ENCODE measurements around the gene WDFY3.

The WDFY3 gene

GRCh38 chr4:84928089-84928488 lies 38.4 kb downstream of the WDFY3 start (continued):
- TF ChIP-seq ARNTL (CRISPR knock-in tag; IDR thresholded peaks at IDR 0.05; ENCODE audit: borderline replicate concordance, low read depth) = no peak
- no peak for TF ChIP-seq BACH2 (CRISPR knock-in tag; IDR thresholded peaks at IDR 0.05; ENCODE audit: borderline replicate concordance)

GRCh38 chr4:84927428-84927827 lies 39.1 kb downstream of the WDFY3 start:
- TF ChIP-seq PPARA (CRISPR knock-in tag; IDR thresholded peaks at IDR 0.05; ENCODE audit: borderline replicate concordance) (no peak), ZFP3 (CRISPR knock-in tag; IDR thresholded peaks at IDR 0.05) (no peak)
- ATAC-seq = no peak

GRCh38 chr4:84925558-84925957 lies 40.9 kb downstream of the WDFY3 start:
- no peak for TF ChIP-seq POU6F1 (CRISPR knock-in tag; IDR thresholded peaks at IDR 0.05; ENCODE audit: borderline replicate concordance, low read depth)
- TF ChIP-seq BACH2 (CRISPR knock-in tag; IDR thresholded peaks at IDR 0.05; ENCODE audit: borderline replicate concordance) = no peak
- no peak for TF ChIP-seq CSDC2 (CRISPR knock-in tag; IDR thresholded peaks at IDR 0.05)
- no peak for TF ChIP-seq ZNF70 (CRISPR knock-in tag; IDR thresholded peaks at IDR 0.05)
- TF ChIP-seq ZFP30 (CRISPR knock-in tag; IDR thresholded peaks at IDR 0.05) = no peak
- TF ChIP-seq ZFP3 (CRISPR knock-in tag; IDR thresholded peaks at IDR 0.05) = no peak
- no peak for TF ChIP-seq PPARA (CRISPR knock-in tag; IDR thresholded peaks at IDR 0.05; ENCODE audit: borderline replicate concordance)
- no peak for TF ChIP-seq ZNF8 (CRISPR knock-in tag; IDR thresholded peaks at IDR 0.05)
- no peak for TF ChIP-seq ISL1 (CRISPR knock-in tag; IDR thresholded peaks at IDR 0.05)
- TF ChIP-seq SNAI2 (CRISPR knock-in tag; IDR thresholded peaks at IDR 0.05) = no peak
- no peak for TF ChIP-seq PATZ1 (CRISPR knock-in tag; IDR thresholded peaks at IDR 0.05; ENCODE audit: borderline replicate concordance)
- TF ChIP-seq RARB (CRISPR knock-in tag; IDR thresholded peaks at IDR 0.05) = no peak
- TF ChIP-seq CREB5 (CRISPR knock-in tag; IDR thresholded peaks at IDR 0.05; ENCODE audit: low read depth) = no peak
- TF ChIP-seq TSHZ2 (CRISPR knock-in tag; IDR thresholded peaks at IDR 0.05) = no peak
- no peak for TF ChIP-seq ZC3H10 (CRISPR knock-in tag; IDR thresholded peaks at IDR 0.05)
- TF ChIP-seq ZNF565 (CRISPR knock-in tag; conservative IDR thresholded peaks at IDR 0.05; ENCODE audit: low read depth) = no peak
- no peak for ATAC-seq

GRCh38 chr4:84924434-84924833 lies 42.1 kb downstream of the WDFY3 start:
- TF ChIP-seq ESRRG (CRISPR knock-in tag; IDR thresholded peaks at IDR 0.05) (no peak), ZFP3 (CRISPR knock-in tag; IDR thresholded peaks at IDR 0.05) (no peak), ZNF565 (CRISPR knock-in tag; conservative IDR thresholded peaks at IDR 0.05; ENCODE audit: low read depth) (no peak), TOX (CRISPR knock-in tag; IDR thresholded peaks at IDR 0.05; ENCODE audit: borderline replicate concordance) (no peak)
- no peak for ATAC-seq

- no peak for TF ChIP-seq PPARA (CRISPR knock-in tag; IDR thresholded peaks at IDR 0.05; ENCODE audit: borderline replicate concordance)
- TF ChIP-seq OSR1 (CRISPR knock-in tag; IDR thresholded peaks at IDR 0.05) = no peak
- TF ChIP-seq ARNTL (CRISPR knock-in tag; IDR thresholded peaks at IDR 0.05; ENCODE audit: borderline replicate concordance, low read depth) = no peak
- no peak for TF ChIP-seq TOX (CRISPR knock-in tag; IDR thresholded peaks at IDR 0.05; ENCODE audit: borderline replicate concordance)
- TF ChIP-seq POU6F1 (CRISPR knock-in tag; IDR thresholded peaks at IDR 0.05; ENCODE audit: borderline replicate concordance, low read depth) = no peak
- TF ChIP-seq ZFP30 (CRISPR knock-in tag; IDR thresholded peaks at IDR 0.05) = no peak
- TF ChIP-seq ESRRG (CRISPR knock-in tag; IDR thresholded peaks at IDR 0.05) = no peak
- no peak for TF ChIP-seq CSDC2 (CRISPR knock-in tag; IDR thresholded peaks at IDR 0.05)
- no peak for TF ChIP-seq ZNF8 (CRISPR knock-in tag; IDR thresholded peaks at IDR 0.05)
- no peak for ATAC-seq
Measured at GRCh38 chr4:84920617-84921016, 45.9 kb downstream of the WDFY3 start.

Data from SK-N-SH treated with all-trans-retinoic acid at 6 μM for 48 hours (cell line).